GM19467 (cell line): ENCODE data around the gene PAX3.

ENCODE experiments used
- ATAC-seq: cut with Tn5 transposase; IDR thresholded peaks from one replicate; pipeline ENCODE4 v1.9.1; 2021; ENCODE audit warnings: mild to moderate bottlenecking, moderate library complexity; ENCODE audit not compliant: unreplicated experiment

PAX3 gene

DNA sequence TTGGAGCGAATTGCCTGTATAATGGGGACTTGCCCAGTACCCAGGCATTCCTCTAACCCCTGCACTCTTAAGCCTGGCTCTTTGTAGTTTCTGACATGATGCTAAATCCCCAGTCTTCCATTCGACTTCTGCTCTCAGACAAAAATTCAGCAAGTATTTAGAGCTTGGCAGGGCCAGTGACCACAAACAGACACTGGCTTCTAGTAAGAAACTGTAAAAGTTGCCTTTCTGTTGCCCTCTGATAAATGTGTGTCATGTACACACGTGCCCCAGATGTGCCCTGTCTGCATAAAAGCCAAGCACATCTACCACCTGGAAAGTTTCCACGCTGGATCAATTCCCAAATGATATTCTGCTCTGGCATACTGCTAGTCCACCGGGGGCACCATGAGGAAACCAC lies 18.0 kb downstream of the PAX3 start:
- ATAC-seq: no peak

DNA sequence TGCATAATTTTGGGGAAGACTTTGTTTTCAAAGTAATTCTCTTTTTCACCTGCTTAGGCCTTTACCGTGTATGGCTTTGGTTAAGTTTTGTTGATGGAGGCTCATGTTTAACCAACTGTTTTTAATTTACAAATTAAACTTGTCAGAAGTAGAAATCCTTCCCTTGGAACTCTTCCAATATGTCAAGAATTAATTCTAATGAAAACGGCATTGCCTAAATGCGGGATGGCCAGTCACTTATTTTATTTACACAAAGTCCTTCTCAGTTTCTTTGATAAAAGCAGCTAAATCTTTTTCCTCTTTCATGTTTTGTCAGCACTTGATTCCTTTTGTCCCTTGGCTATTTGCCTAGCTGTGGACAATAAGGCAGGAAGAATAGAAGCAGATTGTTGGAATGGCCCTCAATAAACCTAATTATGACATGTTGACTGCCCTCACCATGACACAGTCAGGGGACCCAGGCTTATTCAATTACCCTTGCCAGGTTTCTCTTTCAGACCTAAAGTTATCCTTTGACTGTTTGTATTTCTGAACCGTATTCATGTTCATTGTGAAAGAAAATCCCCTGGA lies 26.3 kb downstream of the PAX3 start:
- no peak for ATAC-seq

DNA sequence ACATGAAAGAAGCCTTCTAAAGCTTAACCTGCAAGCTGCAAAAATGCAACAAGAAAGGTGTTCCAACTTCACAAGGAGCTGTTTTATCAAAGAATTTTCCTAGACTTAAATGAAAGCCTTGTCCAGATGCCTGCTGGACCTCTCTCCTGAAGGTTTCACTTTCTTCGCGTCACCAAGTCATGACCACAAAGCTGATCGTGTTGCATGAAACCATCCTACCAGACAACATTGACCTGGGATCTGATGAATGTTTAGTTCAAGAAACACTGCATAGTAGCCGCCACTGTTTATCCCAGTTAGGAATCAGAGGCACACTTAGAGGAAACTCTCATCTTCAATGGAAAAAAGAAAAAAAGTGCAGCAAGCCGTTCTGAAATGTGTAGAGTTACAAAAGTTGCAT lies 26.9 kb downstream of the PAX3 start:
- ATAC-seq: no peak

DNA sequence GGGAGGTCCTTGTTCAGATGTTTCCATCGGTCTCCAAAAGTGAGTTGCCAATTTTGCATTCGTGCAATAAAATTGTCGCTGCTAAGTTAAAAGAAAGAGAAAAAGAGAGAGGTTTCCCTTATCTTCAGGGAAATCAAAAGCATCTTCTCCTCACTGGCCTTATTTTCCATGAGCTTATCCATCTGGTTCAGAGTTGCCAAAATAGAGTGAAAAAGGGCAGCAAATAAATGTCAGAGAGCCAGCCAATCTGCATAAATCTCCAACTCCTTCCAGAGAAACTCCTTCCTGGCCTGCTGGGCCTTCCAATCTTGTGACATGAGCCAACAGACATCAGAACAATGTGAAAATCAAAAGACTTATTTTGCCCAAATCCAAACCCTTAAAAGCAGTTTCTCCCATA lies 28.4 kb downstream of the PAX3 start:
- ATAC-seq: no peak

DNA sequence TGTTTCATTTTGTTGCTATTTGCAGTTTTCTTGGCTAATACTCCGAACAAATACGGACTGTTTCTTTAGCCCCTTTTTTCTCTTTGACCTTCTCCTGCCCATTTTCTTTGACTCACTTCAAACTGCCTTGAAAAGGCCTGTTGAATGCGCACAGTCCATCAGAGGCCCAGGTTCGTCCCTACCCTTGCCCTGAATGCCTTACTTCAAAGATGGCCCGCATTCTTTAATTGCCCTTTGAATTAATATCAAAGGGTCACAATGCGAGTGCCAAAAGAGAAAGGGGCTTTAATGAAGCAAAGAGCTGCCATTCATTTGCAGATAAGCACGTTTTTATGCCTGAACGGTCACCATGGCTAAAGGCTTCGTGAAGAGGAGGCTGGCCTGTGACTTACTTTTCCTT lies 29.7 kb downstream of the PAX3 start:
- no peak for ATAC-seq

DNA sequence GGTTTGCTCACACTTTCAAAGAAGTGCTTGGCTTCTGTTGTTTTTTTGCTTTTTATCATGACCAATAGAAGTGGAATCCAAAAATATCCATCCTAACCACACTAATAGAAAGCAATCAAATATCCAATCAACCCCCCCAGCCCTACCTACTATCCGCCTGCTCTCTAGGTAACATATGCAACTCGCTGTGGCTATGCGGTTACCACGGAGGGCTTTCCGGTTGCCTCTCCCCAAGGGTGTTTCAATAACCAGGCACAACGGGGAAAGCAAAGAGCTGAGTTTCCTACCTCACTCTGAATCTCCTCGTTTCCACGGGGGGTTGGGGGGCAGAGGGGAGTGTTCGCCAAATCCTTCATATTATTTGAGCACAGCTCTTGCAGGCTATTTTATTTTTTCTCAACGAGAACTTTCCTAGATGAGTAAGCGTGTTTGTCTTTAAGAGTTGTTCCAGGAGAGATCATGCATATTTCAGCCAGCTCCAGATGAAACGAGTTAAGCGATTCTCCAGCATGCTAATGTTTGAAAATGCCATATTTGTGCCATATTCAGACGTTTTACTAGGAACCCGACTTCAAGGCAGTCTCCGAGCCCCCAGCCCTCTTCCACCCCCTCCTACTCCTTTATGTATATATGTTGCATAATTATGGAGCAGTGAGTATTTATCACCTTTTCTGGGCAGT lies 30.3 kb downstream of the PAX3 start:
- no peak for ATAC-seq

DNA sequence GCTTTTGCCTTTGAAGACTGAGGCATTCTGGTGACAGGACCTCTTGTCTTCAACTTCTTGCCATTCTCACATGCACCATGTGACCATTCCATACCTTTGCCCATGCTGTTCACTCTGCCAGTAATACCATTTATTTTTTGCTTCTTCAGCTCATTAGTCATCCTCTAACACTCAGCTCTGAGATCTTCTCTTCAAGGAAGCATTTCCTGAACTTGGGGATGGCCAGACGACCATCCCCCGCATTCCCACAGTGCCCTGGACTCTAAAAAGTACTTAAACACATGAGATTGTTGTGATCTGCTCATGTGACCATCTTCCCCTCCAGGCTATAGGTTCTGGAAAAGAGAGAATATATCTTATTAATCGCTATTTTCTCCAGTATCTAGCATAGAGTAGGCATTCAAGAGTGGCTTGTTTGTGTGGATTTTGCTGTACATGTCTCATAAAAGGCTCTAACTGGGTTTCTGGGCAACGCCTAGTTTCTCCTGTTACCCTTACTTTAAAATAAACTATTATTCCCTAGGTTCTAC lies 33.9 kb downstream of the PAX3 start:
- ATAC-seq: no peak

DNA sequence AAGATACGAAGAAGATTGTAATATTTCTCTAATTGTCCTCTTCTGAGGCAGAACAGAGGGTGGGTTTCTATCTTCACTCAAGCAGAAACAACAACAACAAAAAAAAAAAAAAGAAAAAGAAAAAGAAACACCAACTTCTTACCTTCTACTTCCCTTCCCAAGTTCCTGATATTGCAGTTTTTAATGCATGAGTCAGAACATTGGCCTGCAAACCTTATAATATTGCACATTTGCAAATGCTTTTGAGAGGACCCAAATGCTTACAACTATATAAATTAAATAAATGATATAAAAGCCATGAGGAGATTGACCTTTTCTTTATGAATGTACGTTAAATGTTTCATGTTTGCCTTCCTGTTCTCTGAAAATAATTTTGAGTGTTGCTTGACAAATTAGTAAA lies 37.3 kb downstream of the PAX3 start:
- no peak for ATAC-seq

DNA sequence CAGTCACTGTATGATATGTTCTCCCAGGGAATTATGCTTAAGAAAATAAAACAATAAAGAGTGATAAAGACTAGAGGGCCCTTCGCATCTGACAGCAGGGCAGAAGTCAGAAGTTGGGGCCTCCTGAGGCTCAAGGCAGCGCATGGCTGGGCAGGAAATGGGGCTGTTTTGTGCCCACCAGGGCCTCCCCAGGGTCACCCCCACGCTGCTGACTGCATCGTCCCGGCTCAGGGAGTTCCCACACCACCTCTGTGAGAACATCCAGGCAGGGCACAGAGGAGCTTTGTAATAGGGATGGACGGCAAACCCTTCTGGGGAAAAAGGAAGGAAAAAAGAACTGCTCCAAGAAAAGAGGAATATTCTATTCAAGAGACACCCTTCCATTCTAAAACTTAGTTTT lies 41.2 kb downstream of the PAX3 start:
- ATAC-seq: no peak

DNA sequence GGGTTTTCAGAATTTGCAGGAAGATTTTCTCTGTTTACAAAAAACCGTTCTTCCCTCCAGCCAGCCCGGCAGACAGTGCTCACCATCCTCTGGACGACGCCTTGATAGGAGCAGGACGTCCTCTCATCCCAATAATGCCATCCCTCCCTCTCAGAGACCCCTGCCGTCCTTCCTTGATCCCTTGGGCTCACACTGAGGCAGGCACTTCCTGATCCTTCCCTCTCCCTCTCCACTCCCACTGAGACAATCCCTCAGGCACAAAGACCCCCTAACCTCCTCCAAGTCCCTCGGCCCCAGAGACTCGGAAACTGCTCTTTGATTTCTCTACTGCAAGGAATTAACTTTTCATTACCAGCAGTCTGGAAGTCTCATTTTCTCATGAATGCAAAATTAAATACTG lies 42.5 kb downstream of the PAX3 start:
- ATAC-seq: no peak

DNA sequence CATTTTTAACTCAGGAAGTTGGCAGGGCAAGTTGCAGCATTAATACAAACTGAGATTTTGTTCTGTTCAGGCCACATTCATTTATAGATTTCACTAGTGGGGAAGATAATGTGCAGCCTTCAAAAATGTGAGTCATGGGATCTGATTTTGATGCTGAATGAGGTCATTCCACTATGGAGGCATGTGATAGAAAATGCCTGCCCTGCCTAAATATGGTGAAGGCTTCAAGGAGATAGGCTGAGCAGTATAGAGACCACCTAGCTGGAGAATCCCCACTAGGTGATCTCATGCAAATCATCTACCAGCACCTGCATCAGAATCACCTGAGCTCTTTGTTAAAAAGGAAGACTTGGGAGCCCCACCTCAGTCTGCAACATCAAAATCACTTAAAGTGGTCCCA lies 43.7 kb downstream of the PAX3 start:
- ATAC-seq: no peak

DNA sequence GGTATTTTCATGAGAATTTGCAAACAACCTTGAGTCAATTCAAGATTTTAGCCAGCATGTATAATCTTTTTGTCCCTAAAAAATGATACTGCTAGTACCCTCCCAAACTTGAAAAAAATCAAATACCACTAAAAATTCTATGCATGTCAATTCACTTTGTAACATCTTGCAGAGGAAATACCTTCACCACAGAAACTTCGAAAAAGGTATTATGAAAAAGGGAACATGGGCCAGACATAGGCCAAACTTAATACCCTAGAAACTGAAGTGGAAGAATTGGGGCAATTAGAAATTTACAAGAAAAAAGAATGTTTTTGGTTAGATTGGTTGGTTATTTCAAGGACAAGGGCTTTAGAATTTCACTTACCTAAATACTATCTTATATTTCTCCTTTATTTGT lies 48.5 kb downstream of the PAX3 start:
- ATAC-seq: no peak

DNA sequence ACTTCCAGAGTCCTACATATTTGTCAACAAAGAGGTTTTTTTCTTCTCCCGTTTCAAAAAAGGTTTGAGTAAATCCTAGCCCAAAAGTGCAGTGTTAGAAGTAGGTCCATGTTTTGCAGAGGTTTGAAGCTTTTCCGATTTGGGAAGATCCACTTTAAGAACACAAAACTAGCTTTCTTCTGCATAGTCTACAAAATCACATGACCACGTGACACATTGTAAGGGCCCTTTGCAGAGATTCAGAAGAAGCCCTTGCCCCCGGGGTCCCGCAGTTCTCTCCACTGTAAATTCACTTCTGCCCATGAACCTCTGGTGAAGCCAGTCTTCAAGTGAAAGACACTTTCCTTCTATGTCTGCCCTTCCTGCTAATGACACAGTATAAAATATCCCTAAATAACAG lies 49.4 kb downstream of the PAX3 start:
- ATAC-seq: no peak

DNA sequence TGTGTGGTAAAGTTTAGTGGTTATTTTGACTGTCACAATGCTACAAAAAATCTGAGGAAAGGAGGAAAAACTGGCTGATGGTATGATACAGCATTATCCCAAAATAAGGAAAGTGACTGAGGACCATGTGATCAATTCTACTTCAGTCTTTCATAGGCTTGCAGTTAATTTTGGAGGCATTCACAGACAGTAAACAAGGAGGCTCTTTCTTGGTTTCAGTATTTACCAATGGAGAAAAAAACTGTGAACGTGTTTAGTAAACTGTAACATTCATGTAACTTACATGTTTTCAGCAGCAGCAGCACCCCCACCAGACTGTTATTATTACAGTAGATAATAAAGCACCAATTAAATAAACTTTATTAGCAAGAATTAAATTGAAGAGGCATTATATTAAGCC lies 50.0 kb downstream of the PAX3 start:
- ATAC-seq: no peak

DNA sequence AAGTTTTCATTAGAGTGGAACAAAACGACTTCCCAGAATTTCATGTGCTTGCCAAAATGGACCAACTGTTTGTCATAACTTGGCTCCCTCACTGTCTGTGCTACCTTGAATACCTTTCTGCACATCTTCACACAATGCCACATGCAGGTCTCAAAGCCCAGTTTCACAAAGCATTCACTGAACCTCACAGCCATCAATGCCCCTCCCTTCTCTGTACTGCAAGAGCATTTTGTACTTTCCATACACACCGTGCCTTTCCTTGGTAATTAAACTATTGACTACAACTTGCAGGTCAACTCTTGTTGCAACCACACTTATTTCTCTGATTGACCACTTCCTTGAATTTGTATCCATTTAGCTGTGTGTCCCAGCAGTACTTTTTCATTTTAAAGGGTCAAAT lies 50.5 kb downstream of the PAX3 start:
- ATAC-seq: no peak

DNA sequence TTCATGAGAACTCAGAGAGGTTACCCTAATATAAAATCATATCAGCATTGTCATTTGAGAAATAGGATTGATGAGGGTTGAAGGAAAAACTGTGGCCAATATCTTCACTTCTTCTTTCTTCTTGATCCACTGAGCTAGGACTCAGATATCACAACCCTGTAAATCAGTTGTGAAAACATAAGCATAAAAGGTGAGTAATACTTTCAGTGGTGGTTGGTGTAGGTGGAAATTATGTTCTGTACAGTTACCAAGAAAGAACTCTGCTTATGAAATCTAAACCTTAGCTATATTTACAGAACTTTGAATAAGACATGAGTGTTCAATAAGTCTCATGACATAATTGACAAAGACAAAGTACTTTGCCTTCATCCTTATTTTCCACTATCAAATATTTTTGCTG lies 56.3 kb downstream of the PAX3 start:
- ATAC-seq: no peak

DNA sequence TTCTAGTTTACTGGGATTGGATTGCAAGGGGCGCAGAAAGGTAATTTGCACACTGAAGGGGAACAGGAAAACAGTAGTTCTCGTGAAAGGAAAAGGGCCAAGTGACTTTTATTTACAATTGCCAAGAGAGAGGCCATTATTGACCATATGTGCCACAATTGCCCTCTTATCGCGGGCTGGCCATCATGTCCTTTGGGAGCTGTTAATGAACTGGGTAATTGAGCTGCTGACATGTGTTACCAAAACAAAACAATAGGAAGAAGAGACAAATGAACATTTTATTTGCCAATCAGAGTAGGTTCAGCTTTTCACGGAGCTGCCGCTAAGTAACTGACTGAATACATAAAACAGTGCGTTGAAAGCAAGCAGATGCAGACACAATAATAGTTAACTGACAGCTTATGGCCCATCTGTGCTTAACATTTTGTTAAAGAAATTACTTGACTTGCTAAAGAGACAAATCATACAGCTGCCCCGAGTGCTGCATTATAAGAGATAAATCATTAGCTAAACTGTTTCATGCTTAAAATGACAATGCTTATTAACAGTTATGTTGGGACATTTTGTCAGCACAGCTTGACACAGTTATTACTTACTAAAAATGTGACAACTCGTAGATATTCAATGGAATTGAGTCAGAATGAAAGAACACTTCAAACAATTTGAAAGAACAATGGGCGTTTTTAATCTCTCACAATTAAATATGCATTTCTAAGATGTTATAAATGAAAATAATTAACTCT lies 57.5 kb downstream of the PAX3 start:
- no peak for ATAC-seq

DNA sequence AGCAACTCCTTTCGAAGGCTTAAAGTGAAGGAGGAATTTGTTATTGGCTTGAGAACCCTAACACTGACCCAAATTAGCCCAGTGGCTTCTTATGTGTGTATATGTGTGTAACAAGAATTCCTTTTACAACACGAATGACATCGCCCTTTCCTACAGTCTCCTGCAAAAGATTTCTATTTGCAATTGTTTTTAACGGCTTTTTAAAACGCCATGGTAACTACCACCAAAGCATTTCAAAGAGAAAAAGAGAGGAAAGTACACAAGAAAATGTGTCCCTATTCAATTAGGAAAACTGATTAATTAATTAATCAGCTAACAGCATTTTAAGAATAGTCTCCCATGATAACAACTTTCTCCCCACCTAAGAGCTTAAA lies 58.1 kb downstream of the PAX3 start:
- ATAC-seq: no peak

DNA sequence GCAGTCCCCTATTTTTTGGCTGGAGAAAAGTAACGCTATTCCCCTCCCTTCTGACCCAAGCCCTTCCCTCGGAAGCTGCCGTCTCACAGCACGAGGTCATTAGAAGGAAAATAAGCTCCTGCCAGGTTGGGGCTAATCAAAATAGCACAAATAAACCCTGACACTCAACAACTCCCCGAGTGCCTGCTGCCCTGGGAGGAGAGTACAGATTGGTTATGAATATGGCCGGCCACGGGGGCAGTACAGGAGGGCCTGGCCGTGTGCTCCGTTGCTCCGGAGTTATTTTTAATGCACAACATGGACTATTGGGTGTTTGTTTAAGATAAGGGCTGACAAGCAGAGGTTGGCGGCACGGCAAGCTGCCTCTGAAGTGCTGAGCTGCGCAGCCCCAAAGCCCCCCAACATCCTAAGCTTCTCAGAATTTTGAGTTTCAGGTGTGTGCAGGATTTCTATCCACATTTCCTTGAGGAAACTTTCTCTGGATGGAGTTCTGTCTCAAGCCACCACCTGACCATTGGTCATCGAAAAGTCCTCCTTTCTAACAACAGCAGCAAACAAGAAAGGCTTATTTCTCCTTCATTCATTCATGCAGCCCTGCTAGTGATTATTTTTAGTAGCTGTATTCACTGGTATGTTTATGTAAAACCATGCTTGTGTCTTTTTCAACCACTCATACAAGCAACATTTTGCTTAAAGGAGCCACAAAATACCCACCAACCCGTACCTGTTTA lies 58.7 kb downstream of the PAX3 start:
- ATAC-seq: no peak

DNA sequence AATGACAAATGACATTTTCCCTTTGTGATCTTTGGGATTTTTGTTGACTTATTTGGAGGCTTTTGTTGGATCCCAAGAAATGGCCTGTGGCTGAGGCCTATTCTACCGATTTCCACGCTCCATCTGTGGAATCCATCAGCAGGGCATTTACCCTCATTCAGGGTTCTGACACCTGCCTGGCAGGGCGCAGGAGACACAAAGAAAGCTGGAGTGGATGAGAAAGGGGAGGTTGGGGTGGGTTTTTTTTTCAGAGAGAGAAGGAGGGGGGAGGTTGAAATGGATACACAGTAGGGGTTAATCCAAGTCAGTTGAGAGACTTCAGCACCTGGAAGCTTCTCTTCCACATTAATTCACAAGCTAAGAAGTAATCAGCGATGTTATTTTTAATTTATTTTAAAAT lies 59.7 kb downstream of the PAX3 start:
- no peak for ATAC-seq

DNA sequence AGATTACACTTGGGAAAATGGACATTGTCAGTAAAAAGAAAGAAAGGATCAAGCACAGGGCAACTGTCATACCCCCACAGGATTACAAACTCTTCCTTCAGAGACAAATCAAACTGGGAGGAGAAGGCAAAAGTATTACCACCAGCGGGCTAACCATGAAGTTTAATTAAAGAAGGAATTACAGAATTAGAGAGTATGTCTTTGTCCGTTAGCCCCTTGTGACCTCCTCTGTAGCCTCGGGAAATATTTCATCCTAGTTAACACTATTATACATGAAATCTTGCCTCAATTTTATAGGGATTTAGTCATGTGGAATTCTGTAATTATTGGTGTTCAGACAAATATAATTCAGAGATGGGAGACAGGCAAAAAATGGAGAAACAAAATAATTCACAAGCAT lies 60.7 kb downstream of the PAX3 start:
- no peak for ATAC-seq

DNA sequence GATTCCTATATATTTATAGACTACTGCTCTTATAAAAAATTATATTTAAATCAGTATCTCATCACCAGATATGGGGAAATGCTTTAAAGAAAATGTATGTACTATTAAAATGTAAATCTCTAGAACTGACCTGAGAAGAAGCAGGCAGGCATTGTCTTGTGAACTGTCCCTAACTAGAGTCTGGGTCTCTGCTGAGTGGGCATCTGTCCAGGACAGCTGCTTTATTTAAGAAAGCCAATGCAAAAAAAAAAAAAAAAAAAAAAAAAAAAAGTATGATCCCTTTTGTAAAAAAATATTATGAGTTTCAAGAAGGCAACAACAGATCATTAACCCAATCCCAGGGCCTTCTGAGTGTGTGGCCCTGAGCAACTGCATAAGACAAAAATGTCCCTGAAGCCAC lies 66.0 kb downstream of the PAX3 start:
- ATAC-seq: no peak
